Measurements from ENCODE around the gene MECP2. TPM values are rescaled to one million over a fixed set of nuclear protein-coding genes. Genes with fewer than 3 reads are reported as not detected.
A peak's percentile ranks its signal among the peaks of the same experiment; 100 is the strongest.

MECP2 gene
- total RNA-seq, 1 experiment from 2014 or later: 69.9 TPM

GRCh38 chrX:153974726-153975286, 122.7 kb downstream of the MECP2 start:
- Mint-ChIP-seq H3K4me3 (ENCODE audit: low read depth, unreplicated experiment) (no peak overlapping the region), H3K9me3 (ENCODE audit: low read depth, unreplicated experiment) (no peaks in the 10 kb centered on the region), H3K27ac (ENCODE audit: unreplicated experiment) (no peak overlapping the region), H3K27me3 (ENCODE audit: unreplicated experiment) (no peaks in the 10 kb centered on the region), H3K36me3 (ENCODE audit: insufficient read depth, unreplicated experiment) (peaks cover 43% of the 10 kb centered on the region), H3K4me1 (ENCODE audit: low read depth, unreplicated experiment) (peaks cover 11% of the 10 kb centered on the region)
- no TSS peak for BruUV-seq (replicated peaks)
- intact Hi-C loops (cut with micrococcal nuclease; ENCODE audit: unreplicated experiment): no loop called here
- TF ChIP-seq, protein P1, sequence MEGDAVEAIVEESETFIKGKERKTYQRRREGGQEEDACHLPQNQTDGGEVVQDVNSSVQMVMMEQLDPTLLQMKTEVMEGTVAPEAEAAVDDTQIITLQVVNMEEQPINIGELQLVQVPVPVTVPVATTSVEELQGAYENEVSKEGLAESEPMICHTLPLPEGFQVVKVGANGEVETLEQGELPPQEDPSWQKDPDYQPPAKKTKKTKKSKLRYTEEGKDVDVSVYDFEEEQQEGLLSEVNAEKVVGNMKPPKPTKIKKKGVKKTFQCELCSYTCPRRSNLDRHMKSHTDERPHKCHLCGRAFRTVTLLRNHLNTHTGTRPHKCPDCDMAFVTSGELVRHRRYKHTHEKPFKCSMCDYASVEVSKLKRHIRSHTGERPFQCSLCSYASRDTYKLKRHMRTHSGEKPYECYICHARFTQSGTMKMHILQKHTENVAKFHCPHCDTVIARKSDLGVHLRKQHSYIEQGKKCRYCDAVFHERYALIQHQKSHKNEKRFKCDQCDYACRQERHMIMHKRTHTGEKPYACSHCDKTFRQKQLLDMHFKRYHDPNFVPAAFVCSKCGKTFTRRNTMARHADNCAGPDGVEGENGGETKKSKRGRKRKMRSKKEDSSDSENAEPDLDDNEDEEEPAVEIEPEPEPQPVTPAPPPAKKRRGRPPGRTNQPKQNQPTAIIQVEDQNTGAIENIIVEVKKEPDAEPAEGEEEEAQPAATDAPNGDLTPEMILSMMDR (IDR thresholded peaks at IDR 0.05; ENCODE audit: unreplicated experiment): no peak
- no peak for DNase-seq
- CTCF ChIA-PET: no interaction called here

GRCh38 chrX:153974003-153974725, 123.4 kb downstream of the MECP2 start:
- TF ChIP-seq, protein P1 (IDR thresholded peaks at IDR 0.05; ENCODE audit: unreplicated experiment): no peak
- CTCF ChIA-PET: no interaction called here
- Mint-ChIP-seq H3K9me3 (ENCODE audit: low read depth, unreplicated experiment) (no peaks in the 10 kb centered on the region), H3K4me3 (ENCODE audit: low read depth, unreplicated experiment) (peak overlapping the region; percentile 89), H3K36me3 (ENCODE audit: insufficient read depth, unreplicated experiment) (peaks cover 49% of the 10 kb centered on the region), H3K27ac (ENCODE audit: unreplicated experiment) (peak overlapping the region; percentile 52), H3K27me3 (ENCODE audit: unreplicated experiment) (no peaks in the 10 kb centered on the region), H3K4me1 (ENCODE audit: low read depth, unreplicated experiment) (peaks cover 11% of the 10 kb centered on the region)
- no TSS peak for BruUV-seq (replicated peaks)
- intact Hi-C loops (cut with micrococcal nuclease; ENCODE audit: unreplicated experiment): no loop called here
- no peak for DNase-seq

DNA sequence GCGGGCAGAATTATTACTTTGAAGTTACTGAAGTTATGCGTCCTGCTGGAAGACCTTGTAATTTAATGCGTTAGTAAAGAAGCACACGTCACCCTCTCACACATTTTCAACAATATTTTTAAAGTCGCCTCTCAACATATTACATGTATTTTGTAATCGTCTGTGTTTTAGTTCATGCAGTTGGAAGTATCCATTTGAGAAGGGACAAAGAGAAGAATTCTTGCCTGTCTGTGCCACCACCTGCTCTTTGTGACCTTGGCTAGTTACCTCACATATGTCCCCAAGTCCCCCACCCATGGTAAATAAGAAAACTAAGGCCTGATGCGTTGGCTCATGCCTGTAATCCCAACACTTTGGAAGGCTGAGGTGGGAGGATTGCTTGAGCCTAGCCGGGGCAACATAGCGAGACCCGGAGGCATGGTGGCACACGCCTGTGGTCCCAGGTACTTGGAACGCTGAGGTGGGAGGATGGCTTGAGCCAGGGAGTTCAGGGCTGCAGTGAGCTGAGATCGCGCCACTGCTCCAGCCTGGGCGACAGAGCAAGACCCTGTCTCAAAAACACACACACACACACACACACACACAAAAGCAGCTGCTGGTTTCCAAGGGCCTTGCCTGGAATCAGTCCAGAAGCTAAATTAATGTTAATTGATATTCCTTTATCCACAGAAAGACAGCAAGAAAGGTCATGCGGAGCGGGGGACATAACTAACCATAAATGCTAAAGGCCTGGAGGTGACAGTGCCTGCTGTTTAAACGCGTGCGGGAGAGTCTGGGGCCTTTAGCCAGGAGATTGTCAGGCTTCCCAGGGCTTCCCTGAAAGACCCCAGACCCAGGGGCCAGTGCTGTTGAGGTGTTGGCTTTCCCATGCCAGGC, 124.2 kb downstream of the MECP2 start:
- TF ChIP-seq, protein P1 (IDR thresholded peaks at IDR 0.05; ENCODE audit: unreplicated experiment): no peak
- Mint-ChIP-seq H3K4me1 (ENCODE audit: low read depth, unreplicated experiment) (peaks cover 13% of the 10 kb centered on the region), H3K36me3 (ENCODE audit: insufficient read depth, unreplicated experiment) (peaks cover 50% of the 10 kb centered on the region), H3K27ac (ENCODE audit: unreplicated experiment) (peak overlapping the region; percentile 98), H3K4me3 (ENCODE audit: low read depth, unreplicated experiment) (peak overlapping the region; percentile 89), H3K27me3 (ENCODE audit: unreplicated experiment) (no peaks in the 10 kb centered on the region), H3K9me3 (ENCODE audit: low read depth, unreplicated experiment) (no peaks in the 10 kb centered on the region)
- BruUV-seq (replicated peaks): TSS peak; percentile 68
- DNase-seq: no peak
- CTCF ChIA-PET: interaction anchor here (1.0 kb wide), 1 partner anchor 45 kb away, joined by 4 read pairs; no protein-coding TSS in a partner anchor
- intact Hi-C loops (cut with micrococcal nuclease; ENCODE audit: unreplicated experiment): no loop called here

- Mint-ChIP-seq H3K4me1 (ENCODE audit: low read depth, unreplicated experiment) (peaks cover 21% of the 10 kb centered on the region), H3K9me3 (ENCODE audit: low read depth, unreplicated experiment) (no peaks in the 10 kb centered on the region), H3K27ac (ENCODE audit: unreplicated experiment) (peak within 1 kb of the TSS; percentile 98), H3K36me3 (ENCODE audit: insufficient read depth, unreplicated experiment) (peaks cover 58% of the 10 kb centered on the region), H3K27me3 (ENCODE audit: unreplicated experiment) (no peaks in the 10 kb centered on the region), H3K4me3 (ENCODE audit: low read depth, unreplicated experiment) (peak within 1 kb of the TSS; percentile 89)
- BruUV-seq (replicated peaks): no TSS peak
- peak; percentile 90 for DNase-seq
- intact Hi-C loops (cut with micrococcal nuclease; ENCODE audit: unreplicated experiment): no loop called here
- TF ChIP-seq, protein P1 (IDR thresholded peaks at IDR 0.05; ENCODE audit: unreplicated experiment): no peak
- CTCF ChIA-PET: interaction anchor here (1.0 kb wide), 1 partner anchor 46 kb away, joined by 4 read pairs; no protein-coding TSS in a partner anchor
These were observed 125.0 kb downstream of the MECP2 start, which contains the start of gene TMEM187 for GRCh38 chrX:153972368-153973126. Gene TMEM187 (plus strand): TSS chrX:153972754. CDS start chrX:153982063, 9,309 bp downstream.

Measured in Calu3 (cell line).